ENCODE data around the gene GALNS. TPM values are rescaled to one million over a fixed set of nuclear protein-coding genes. Genes with fewer than 3 reads are reported as not detected.
A peak's percentile ranks its signal among the peaks of the same experiment; 100 is the strongest.

GALNS gene
- total RNA-seq, 3 donors from 2014 or later, result 16.2 to 29.5 (median 17.9) TPM

DNA sequence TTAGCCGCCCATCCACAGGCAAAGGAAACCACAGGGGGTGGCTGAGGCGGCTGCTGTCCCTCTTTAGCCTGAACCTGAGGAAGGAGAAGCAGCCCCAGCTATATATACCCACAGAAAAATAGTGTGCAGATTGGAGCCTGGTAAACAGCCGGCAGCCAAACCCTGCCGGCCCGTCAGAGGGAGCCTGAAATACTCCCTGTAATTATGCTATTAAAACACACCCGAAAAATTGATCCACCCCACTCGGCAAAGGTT is 78.5 kb downstream of the GALNS start:
- TF ChIP-seq POLR2A (IDR thresholded peaks at IDR 0.05) (no peak), POLR2AphosphoS5 (IDR thresholded peaks at IDR 0.05) (no peak)
- TF ChIP-seq, protein P1, sequence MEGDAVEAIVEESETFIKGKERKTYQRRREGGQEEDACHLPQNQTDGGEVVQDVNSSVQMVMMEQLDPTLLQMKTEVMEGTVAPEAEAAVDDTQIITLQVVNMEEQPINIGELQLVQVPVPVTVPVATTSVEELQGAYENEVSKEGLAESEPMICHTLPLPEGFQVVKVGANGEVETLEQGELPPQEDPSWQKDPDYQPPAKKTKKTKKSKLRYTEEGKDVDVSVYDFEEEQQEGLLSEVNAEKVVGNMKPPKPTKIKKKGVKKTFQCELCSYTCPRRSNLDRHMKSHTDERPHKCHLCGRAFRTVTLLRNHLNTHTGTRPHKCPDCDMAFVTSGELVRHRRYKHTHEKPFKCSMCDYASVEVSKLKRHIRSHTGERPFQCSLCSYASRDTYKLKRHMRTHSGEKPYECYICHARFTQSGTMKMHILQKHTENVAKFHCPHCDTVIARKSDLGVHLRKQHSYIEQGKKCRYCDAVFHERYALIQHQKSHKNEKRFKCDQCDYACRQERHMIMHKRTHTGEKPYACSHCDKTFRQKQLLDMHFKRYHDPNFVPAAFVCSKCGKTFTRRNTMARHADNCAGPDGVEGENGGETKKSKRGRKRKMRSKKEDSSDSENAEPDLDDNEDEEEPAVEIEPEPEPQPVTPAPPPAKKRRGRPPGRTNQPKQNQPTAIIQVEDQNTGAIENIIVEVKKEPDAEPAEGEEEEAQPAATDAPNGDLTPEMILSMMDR (IDR thresholded peaks at IDR 0.05), result no peak
- no peaks in the 10 kb centered on the region for H3K9me3 ChIP-seq
- no peak for DNase-seq (ENCODE audit: low spot score in 2 of 2)
- intact Hi-C loops (cut with DNase I; ENCODE audit: low total_unique reads), result no loop called here
- H3K27ac ChIP-seq, result no peak overlapping the region
- no peaks in the 10 kb centered on the region for H3K36me3 ChIP-seq
- H3K27me3 ChIP-seq, result no peaks in the 10 kb centered on the region
- no peak overlapping the region for H3K4me3 ChIP-seq
- peaks cover 5 to 13% of the 10 kb centered on the region in 2 donors for H3K4me1 ChIP-seq

DNA sequence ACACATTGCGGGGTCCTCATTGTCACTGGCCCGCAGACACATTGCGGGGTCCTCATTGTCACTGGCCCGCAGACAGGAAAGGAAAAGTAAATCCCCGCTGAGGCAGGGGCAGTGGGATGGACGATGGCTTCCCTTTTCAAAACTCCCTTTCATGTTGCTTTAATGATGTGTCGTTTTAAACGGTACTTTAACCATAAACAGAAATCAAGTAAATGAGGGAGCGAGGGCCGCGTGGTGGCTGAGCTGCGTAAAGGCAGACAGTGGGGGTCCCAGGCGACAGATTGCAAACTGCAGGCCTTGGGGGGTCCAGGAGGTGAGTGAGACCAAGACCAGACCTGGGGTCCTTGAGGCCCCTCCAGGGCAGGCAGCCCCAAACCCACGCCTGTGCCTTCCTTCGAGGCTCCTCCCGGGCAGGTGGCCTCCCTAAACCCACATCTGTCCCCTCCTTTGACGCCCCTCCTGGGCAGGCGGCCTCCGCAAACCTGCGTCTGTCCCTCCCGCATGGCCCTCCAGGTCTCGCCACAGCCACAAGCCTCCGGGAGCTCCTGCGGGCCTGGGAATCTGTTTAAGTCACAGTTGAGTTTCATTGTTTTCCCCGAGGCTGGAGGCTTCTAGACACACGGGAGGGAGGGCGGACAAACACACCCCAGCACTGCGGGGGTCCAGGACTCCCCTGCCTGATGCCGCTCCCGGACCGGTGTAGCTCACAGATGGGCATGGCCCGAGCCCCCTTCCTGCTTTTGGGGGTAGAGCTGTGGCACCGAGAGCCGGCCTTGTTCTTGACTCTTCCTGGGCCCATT is 79.1 kb downstream of the GALNS start:
- intact Hi-C loops (cut with DNase I; ENCODE audit: low total_unique reads), result no loop called here
- no peak overlapping the region for H3K4me3 ChIP-seq
- H3K4me1 ChIP-seq, result peaks cover 6 to 18% of the 10 kb centered on the region in 2 donors
- no peaks in the 10 kb centered on the region for H3K27me3 ChIP-seq
- H3K36me3 ChIP-seq, result no peaks in the 10 kb centered on the region
- H3K9me3 ChIP-seq, result no peaks in the 10 kb centered on the region
- DNase-seq (ENCODE audit: low spot score in 2 of 2), result no peak
- H3K27ac ChIP-seq, result no peak overlapping the region
- TF ChIP-seq POLR2AphosphoS5 (IDR thresholded peaks at IDR 0.05) (no peak), POLR2A (IDR thresholded peaks at IDR 0.05) (no peak)
- TF ChIP-seq, protein P1 (IDR thresholded peaks at IDR 0.05), result no peak

DNA sequence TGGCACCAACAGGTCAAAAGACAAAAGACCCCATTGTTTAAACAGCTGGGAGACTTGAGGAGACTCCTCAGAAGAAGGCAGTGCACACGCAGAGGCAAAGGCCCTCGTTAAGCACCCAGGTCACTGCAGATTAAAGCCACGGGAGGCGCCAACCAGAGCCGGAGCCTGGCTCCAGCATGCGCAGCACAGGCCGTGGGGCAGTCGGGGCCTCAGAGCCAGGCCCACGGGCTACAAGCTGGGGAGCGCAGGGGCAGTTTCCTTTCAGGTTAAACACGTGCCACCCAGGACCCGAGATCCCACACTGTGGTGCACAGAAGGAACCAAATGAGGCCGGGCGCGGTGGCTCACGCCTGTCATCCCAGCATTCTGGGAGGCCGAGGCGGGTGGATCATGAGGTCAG is 80.9 kb downstream of the GALNS start:
- H3K27ac ChIP-seq, result no peak overlapping the region
- intact Hi-C loops (cut with DNase I; ENCODE audit: low total_unique reads), result no loop called here
- TF ChIP-seq POLR2A (IDR thresholded peaks at IDR 0.05) (no peak), POLR2AphosphoS5 (IDR thresholded peaks at IDR 0.05) (no peak)
- no peaks in the 10 kb centered on the region for H3K36me3 ChIP-seq
- H3K4me1 ChIP-seq, result peaks cover 13 to 34% of the 10 kb centered on the region in 2 donors
- H3K9me3 ChIP-seq, result no peaks in the 10 kb centered on the region
- no peak overlapping the region for H3K4me3 ChIP-seq
- H3K27me3 ChIP-seq, result no peaks in the 10 kb centered on the region
- no peak for DNase-seq (ENCODE audit: low spot score in 2 of 2)

DNA sequence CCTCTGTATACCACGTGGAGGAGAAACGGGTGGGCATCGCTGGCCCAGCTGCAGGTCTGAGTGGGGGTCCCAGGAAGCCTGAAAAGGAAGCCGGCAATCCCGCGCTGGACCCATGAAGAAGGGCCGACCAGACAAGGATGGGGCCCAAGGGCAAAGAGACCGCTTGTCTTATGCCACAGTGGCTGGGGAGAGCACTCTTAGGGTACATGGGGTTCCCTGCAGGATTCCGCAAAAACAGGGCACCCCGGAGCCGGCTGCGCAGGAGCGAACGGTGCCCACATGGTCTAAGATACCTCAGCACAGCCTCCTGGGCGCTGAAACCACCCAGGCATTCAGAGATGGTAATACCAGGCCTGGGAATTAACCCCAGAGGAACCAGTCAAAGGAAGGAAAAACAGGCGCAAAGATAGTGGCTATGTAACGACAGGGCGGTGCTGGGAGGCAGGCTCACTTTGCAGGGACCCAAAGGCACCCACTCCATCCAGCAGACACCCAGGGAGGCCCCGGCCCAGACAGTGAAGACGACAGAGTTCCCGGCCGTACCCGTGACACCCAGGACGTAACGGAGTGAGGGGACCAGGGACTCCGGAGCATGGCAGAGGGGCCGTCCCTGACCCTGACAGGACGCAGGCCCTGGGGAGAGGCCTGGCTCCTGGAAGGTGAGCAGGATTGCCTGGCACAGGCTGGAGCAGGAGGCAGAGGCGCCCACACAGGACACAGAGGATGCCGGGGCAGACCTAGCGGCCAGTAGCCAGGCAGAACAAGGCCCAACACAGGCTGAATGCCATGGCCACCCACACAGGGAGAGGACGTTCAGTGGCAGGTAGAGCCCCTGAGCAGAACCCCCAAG is 82.0 kb downstream of the GALNS start:
- Histone ChIP-seq H3K36me3 (no peaks in the 10 kb centered on the region), H3K4me3 (no peak overlapping the region), H3K27ac (no peak overlapping the region), H3K27me3 (no peaks in the 10 kb centered on the region), H3K9me3 (no peaks in the 10 kb centered on the region), H3K4me1 (peaks cover 21 to 42% of the 10 kb centered on the region in 2 donors)
- DNase-seq (ENCODE audit: low spot score in 2 of 2), result no peak
- TF ChIP-seq POLR2AphosphoS5 (IDR thresholded peaks at IDR 0.05) (no peak), POLR2A (IDR thresholded peaks at IDR 0.05) (no peak)
- TF ChIP-seq, protein P1 (IDR thresholded peaks at IDR 0.05), result no peak
- intact Hi-C loops (cut with DNase I; ENCODE audit: low total_unique reads), result no loop called here

DNA sequence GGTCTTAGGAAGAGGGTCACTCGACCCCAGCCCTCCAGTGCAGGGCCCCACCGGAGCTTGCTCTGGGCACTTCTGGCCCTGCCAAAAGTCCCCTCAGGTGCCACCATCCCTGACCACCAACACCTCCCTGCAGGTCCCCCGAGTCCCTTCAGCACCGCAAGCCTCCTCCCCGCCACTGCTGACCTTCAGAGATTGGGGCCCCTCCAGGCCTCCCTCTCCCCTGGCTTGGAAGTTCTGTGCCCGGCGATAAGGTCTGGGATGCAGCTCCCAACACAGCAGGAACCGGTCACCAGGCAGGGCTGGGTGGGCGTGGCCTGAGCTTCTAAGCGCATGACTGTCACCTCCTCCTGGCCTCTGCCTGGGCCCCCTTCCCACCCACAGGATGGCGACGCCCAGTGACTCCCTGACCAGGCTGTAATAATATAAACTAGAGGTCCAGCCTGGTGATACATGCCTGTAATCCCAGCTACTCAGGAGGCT is 82.9 kb downstream of the GALNS start:
- Histone ChIP-seq H3K4me1 (peaks cover 21 to 46% of the 10 kb centered on the region in 2 donors), H3K27ac (peak overlapping the region; percentile 60 to 63), H3K27me3 (no peaks in the 10 kb centered on the region), H3K4me3 (no peak overlapping the region), H3K36me3 (no peaks in the 10 kb centered on the region), H3K9me3 (no peaks in the 10 kb centered on the region)
- intact Hi-C loops (cut with DNase I; ENCODE audit: low total_unique reads), result no loop called here
- no peak for DNase-seq (ENCODE audit: low spot score in 2 of 2)
- no peak for TF ChIP-seq POLR2A (IDR thresholded peaks at IDR 0.05)
- no peak for TF ChIP-seq POLR2AphosphoS5 (IDR thresholded peaks at IDR 0.05)
- TF ChIP-seq, protein P1 (IDR thresholded peaks at IDR 0.05), result no peak
